ENCODE data around the gene HAO1. TPM values are rescaled to one million over a fixed set of nuclear protein-coding genes. Genes with fewer than 3 reads are reported as not detected.

The HAO1 gene
- polyA plus RNA-seq, 1 donor (not counting 4 experiments of a cell fraction or from before 2014, with no cell fraction given), result not detected

DNA sequence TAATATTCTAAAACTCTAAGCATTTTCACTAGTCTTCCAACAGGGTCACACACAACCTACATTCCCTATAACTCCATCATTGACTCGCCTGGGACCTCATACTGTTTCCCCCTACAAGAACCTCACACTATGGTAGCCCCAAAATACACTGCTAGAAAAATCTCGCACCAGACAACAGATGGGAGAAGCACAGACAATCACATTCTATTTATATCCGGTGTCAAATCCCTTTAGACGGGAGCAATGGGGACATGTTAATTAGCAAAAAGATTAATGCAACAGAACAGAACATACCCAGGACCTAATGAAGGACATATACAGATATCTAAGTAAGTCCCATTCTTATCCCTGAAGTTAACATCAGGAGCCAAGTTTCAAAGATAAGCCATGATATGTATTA, 45.7 kb upstream of the HAO1 start:
- H3K79me2 ChIP-seq (ENCODE audit: control insufficient read depth, insufficient read depth, low read length), result no peaks in the 10 kb centered on the region
- H3K9me3 ChIP-seq (ENCODE audit: control insufficient read depth, low read depth, low read length), result no peaks in the 10 kb centered on the region
- FAIRE-seq (no peak), DNase-seq (ENCODE audit: low read depth, low spot score) (no peak)
- no peaks in the 10 kb centered on the region for H3K9me1 ChIP-seq (ENCODE audit: control insufficient read depth, extremely low read depth, insufficient read depth, low read length)
- no peaks in the 10 kb centered on the region for H3K36me3 ChIP-seq (ENCODE audit: control insufficient read depth in 2 of 2, extremely low read depth in 1 of 2, insufficient read depth in 2 of 2, low read length in 2 of 2)
- no peak overlapping the region for H3K27ac ChIP-seq (ENCODE audit: control insufficient read depth, insufficient read depth, low read length)
- H3K4me1 ChIP-seq (ENCODE audit: control insufficient read depth, extremely low read depth, insufficient read depth, low read length), result no peaks in the 10 kb centered on the region
- dilution Hi-C loops (cut with MboI; ENCODE audit: extremely low pct_ligation_motif_present, low sequenced_read_pairs), result no loop called here
- H3K27me3 ChIP-seq (ENCODE audit: control insufficient read depth, extremely low read depth, insufficient read depth, low read length), result no peaks in the 10 kb centered on the region
- H3K4me3 ChIP-seq (ENCODE audit: control insufficient read depth in 2 of 3, extremely low read depth in 1 of 3, insufficient read depth in 2 of 3, low read depth in 1 of 3, low read length in 3 of 3), result no peak overlapping the region
- H2AFZ ChIP-seq (ENCODE audit: control insufficient read depth, low read length), result no peak overlapping the region
- no peak overlapping the region for H3K4me2 ChIP-seq (ENCODE audit: control insufficient read depth, extremely low read depth, insufficient read depth, low read depth, low read length)
- no peak overlapping the region for H3K9ac ChIP-seq (ENCODE audit: control insufficient read depth, extremely low read depth, insufficient read depth, low read length)
- TF ChIP-seq, protein P1, sequence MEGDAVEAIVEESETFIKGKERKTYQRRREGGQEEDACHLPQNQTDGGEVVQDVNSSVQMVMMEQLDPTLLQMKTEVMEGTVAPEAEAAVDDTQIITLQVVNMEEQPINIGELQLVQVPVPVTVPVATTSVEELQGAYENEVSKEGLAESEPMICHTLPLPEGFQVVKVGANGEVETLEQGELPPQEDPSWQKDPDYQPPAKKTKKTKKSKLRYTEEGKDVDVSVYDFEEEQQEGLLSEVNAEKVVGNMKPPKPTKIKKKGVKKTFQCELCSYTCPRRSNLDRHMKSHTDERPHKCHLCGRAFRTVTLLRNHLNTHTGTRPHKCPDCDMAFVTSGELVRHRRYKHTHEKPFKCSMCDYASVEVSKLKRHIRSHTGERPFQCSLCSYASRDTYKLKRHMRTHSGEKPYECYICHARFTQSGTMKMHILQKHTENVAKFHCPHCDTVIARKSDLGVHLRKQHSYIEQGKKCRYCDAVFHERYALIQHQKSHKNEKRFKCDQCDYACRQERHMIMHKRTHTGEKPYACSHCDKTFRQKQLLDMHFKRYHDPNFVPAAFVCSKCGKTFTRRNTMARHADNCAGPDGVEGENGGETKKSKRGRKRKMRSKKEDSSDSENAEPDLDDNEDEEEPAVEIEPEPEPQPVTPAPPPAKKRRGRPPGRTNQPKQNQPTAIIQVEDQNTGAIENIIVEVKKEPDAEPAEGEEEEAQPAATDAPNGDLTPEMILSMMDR (optimal IDR thresholded peaks at IDR 0.05 in 1 of 3, IDR thresholded peaks at IDR 0.05 in 1 of 3, conservative IDR thresholded peaks at IDR 0.05 in 1 of 3; ENCODE audit: extremely low read depth in 1 of 3, insufficient read depth in 2 of 3, low read length in 3 of 3), result no peak
- no peak for TF ChIP-seq EZH2 (IDR thresholded peaks at IDR 0.05; ENCODE audit: low read length)
- H4K20me1 ChIP-seq (ENCODE audit: control insufficient read depth, extremely low read depth, insufficient read depth, low read length), result no peaks in the 10 kb centered on the region

DNA sequence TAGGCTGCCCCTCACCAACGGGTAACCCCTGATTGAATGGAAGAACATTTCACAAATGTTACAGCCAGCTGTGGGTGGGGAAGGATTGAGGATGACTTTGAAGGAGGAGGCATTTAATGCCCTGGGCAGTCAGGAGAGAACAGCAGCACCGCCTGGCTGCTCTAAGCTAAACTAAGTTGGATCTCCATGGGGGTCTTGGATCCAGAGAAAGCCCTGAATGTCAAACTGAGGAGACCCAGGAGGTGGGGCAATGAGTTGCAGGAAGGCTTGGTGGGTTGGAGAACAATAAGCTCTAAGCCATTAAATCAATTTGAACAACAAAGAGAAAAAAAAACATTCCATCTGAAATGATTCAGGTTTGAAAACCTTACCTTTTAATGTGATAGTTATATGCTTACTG, 43.9 kb upstream of the HAO1 start:
- no peak overlapping the region for H3K4me3 ChIP-seq (ENCODE audit: control insufficient read depth in 2 of 3, extremely low read depth in 1 of 3, insufficient read depth in 2 of 3, low read depth in 1 of 3, low read length in 3 of 3)
- no peaks in the 10 kb centered on the region for H4K20me1 ChIP-seq (ENCODE audit: control insufficient read depth, extremely low read depth, insufficient read depth, low read length)
- H3K9me3 ChIP-seq (ENCODE audit: control insufficient read depth, low read depth, low read length), result no peaks in the 10 kb centered on the region
- no peak for DNase-seq (ENCODE audit: low read depth, low spot score)
- H3K36me3 ChIP-seq (ENCODE audit: control insufficient read depth in 2 of 2, extremely low read depth in 1 of 2, insufficient read depth in 2 of 2, low read length in 2 of 2), result no peaks in the 10 kb centered on the region
- no peak overlapping the region for H2AFZ ChIP-seq (ENCODE audit: control insufficient read depth, low read length)
- FAIRE-seq, result no peak
- no peaks in the 10 kb centered on the region for H3K79me2 ChIP-seq (ENCODE audit: control insufficient read depth, insufficient read depth, low read length)
- no peak for TF ChIP-seq EZH2 (IDR thresholded peaks at IDR 0.05; ENCODE audit: low read length)
- TF ChIP-seq, protein P1 (optimal IDR thresholded peaks at IDR 0.05 in 1 of 3, IDR thresholded peaks at IDR 0.05 in 1 of 3, conservative IDR thresholded peaks at IDR 0.05 in 1 of 3; ENCODE audit: extremely low read depth in 1 of 3, insufficient read depth in 2 of 3, low read length in 3 of 3), result no peak
- no peak overlapping the region for H3K9ac ChIP-seq (ENCODE audit: control insufficient read depth, extremely low read depth, insufficient read depth, low read length)
- H3K9me1 ChIP-seq (ENCODE audit: control insufficient read depth, extremely low read depth, insufficient read depth, low read length), result no peaks in the 10 kb centered on the region
- dilution Hi-C loops (cut with MboI; ENCODE audit: extremely low pct_ligation_motif_present, low sequenced_read_pairs), result no loop called here
- H3K27ac ChIP-seq (ENCODE audit: control insufficient read depth, insufficient read depth, low read length), result no peak overlapping the region
- no peak overlapping the region for H3K4me2 ChIP-seq (ENCODE audit: control insufficient read depth, extremely low read depth, insufficient read depth, low read depth, low read length)
- no peaks in the 10 kb centered on the region for H3K27me3 ChIP-seq (ENCODE audit: control insufficient read depth, extremely low read depth, insufficient read depth, low read length)
- H3K4me1 ChIP-seq (ENCODE audit: control insufficient read depth, extremely low read depth, insufficient read depth, low read length), result no peaks in the 10 kb centered on the region
